Calu3 (cell line): ENCODE results near the gene CHKB. TPM values are rescaled to one million over a fixed set of nuclear protein-coding genes. Genes with fewer than 3 reads are reported as not detected.

ENCODE experiments used
- BruUV-seq: library from RNA; stranded (reverse); fragments of 400-500 nt; replicated peaks from 2 replicates; lab custom pipeline; 2021; lab: Mats Ljungman, UMichigan
- CTCF ChIA-PET: fragments of 300-600 bp; sonication (Branson Sonifier 250); formaldehyde crosslinking; loops from one replicate; lab custom pipeline; 2022; ENCODE audit warnings: antibody characterized with exemption; lab: Charles Lee
- DNase-seq: peaks from one replicate; pipeline ENCODE4 v3.0.0; 2022
- H3K27ac Mint-ChIP-seq: one replicate; pipeline ENCODE4 v1.8.0; 2022; ENCODE audit warnings: mixed read lengths; ENCODE audit not compliant: unreplicated experiment
- H3K27me3 Mint-ChIP-seq: one replicate; pipeline ENCODE4 v1.8.0; 2022; ENCODE audit warnings: mixed read lengths; ENCODE audit not compliant: unreplicated experiment
- H3K36me3 Mint-ChIP-seq: one replicate; pipeline ENCODE4 v1.8.0; 2022; ENCODE audit warnings: mild to moderate bottlenecking, moderate library complexity, mixed read lengths; ENCODE audit not compliant: insufficient read depth, unreplicated experiment
- H3K4me1 Mint-ChIP-seq: one replicate; pipeline ENCODE4 v1.8.0; 2022; ENCODE audit warnings: mild to moderate bottlenecking, low read depth, mixed read lengths; ENCODE audit not compliant: unreplicated experiment
- H3K4me3 Mint-ChIP-seq: one replicate; pipeline ENCODE4 v1.8.0; 2022; ENCODE audit warnings: mild to moderate bottlenecking, low read depth, moderate library complexity, mixed read lengths; ENCODE audit not compliant: unreplicated experiment
- H3K9me3 Mint-ChIP-seq: one replicate; pipeline ENCODE4 v1.8.0; 2022; ENCODE audit warnings: low read depth, mixed read lengths; ENCODE audit not compliant: unreplicated experiment
- intact Hi-C: fragments of 100-400 bp; cut with micrococcal nuclease; formaldehyde crosslinking; loops from one replicate; pipeline ENCODE4 v1.10.0; 2022; ENCODE audit not compliant: unreplicated experiment
- total RNA-seq: library from RNA; stranded (reverse); gene quantifications from 2 replicates; pipeline ENCODE4 v1.2.3, GENCODE V29; 2022
- TF ChIP-seq, protein P1 (sequence below): fragments of 200-600 bp; IDR thresholded peaks from one replicate; pipeline ENCODE4 v1.8.0; 2022; ENCODE audit warnings: antibody characterized with exemption; ENCODE audit not compliant: unreplicated experiment

Gene CHKB
- total RNA-seq, 1 experiment from 2014 or later: 80.9 TPM

DNA sequence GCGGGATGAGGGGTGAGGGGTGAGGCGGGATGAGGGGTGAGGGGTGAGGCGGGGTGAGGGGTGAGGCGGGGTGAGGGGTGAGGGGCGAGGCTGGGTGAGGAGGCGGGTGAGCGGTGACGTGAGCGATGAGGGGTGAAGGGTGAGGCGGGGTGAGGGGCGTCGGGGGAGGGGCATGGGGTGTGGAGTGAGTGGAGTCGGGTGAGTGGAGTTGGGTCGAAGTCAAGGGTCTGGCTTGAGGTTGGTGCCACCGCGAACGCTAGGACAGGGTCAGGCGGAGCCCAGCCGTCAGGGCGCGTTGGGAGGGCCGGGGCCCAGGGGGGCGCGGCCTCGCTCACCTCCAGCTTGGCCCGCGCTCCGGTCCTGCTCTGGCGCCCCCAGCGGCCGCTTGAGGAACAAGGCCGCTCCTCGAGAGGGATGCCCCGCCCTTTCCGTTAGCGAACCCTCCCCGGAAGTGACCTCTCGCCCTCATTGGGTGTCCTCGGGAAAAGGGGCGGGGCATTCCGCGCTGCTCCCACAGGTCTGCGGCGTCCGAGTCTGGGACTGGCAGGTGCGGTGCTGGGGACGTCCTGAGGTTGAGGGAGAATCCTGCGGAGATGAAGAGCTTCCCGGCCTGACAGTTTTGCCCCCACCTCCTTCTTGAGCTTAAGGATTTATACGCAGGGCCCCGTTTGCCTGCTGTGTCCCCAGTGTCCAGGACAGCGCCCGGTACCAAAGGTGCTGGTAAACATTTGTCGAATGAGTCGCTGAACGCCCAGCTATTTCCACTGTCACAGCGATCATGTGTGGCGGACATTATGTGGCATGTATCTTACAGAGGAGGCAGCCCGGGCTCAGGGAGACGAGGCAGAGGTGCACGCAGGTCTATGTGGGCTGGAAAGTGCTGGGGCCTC lies 19.9 kb downstream of the CHKB start, which contains the start of gene SYCE3:
TSS of gene SYCE3 (minus strand) at position 397 of the 890 bp plus-strand sequence. CDS start 6,514 bp downstream, outside the sequence.
- Mint-ChIP-seq H3K27me3 (no peaks in the 10 kb centered on the region), H3K4me3 (peak within 1 kb of the TSS; percentile 92), H3K27ac (peak within 1 kb of the TSS; percentile 80), H3K9me3 (no peaks in the 10 kb centered on the region), H3K4me1 (peaks cover 9% of the 10 kb centered on the region), H3K36me3 (peaks cover 22% of the 10 kb centered on the region)
- TF ChIP-seq, protein P1, sequence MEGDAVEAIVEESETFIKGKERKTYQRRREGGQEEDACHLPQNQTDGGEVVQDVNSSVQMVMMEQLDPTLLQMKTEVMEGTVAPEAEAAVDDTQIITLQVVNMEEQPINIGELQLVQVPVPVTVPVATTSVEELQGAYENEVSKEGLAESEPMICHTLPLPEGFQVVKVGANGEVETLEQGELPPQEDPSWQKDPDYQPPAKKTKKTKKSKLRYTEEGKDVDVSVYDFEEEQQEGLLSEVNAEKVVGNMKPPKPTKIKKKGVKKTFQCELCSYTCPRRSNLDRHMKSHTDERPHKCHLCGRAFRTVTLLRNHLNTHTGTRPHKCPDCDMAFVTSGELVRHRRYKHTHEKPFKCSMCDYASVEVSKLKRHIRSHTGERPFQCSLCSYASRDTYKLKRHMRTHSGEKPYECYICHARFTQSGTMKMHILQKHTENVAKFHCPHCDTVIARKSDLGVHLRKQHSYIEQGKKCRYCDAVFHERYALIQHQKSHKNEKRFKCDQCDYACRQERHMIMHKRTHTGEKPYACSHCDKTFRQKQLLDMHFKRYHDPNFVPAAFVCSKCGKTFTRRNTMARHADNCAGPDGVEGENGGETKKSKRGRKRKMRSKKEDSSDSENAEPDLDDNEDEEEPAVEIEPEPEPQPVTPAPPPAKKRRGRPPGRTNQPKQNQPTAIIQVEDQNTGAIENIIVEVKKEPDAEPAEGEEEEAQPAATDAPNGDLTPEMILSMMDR: peak; percentile 95
- peak; percentile 99 for DNase-seq
- CTCF ChIA-PET: interaction anchor here (0.6 to 2.2 kb wide), 9 partner anchors 11 to 65 kb away, joined by 3 to 19 read pairs (median 6); partner anchors contain the start of genes ARSA, KLHDC7B, LMF2 and NCAPH2
- intact Hi-C loops: no loop called here
- BruUV-seq: TSS peak; percentile 85

DNA sequence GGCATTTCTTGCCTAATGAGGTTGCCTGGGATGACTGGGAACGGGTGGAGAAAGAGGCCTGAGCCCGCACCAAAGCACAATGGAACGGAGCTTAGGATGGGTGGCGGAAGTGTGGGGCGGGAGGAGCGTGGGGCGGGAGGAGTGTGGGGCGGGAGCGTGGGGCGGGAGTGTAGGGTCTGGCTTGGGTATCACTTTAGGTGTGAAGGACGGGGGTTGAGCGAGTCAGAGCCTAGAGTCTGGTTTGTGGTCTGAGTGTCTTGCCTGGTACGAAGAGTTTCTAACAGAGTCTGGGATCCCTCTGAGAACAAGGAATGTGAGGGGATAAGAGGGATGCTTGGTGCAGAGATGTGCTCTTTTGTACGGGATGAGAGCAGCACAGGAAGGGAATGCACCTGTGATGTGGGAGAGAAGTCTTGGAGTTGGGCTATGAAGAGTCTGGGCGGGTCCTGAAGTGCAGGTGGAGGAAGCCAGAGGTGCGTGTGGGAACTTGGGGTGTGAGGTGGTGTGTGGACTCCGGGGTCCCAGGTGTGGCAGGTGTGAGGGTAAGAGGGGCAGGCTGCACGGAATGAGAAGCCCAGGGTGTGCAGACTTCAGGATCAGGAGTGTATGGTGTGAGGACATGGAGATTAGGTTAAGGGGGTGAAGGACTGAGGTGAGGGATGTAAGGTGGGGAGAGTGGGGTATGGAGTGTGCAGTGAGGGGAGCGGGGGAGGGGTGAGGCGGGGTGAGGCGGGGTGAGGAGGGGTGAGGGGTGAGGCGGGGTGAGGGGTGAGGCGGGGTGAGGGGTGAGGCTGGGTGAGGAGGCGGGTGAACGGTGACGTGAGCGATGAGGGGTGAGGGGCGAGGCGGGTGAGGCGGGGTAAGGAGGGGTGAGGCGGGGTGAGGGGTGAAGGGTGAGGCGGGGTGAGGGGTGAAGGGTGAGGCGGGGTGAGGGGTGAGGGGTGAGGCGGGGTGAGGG lies 21.0 kb downstream of the CHKB start:
- intact Hi-C loops: no loop called here
- Mint-ChIP-seq H3K36me3 (peaks cover 22% of the 10 kb centered on the region), H3K27ac (peak overlapping the region; percentile 75), H3K9me3 (no peaks in the 10 kb centered on the region), H3K4me1 (peaks cover 9% of the 10 kb centered on the region), H3K4me3 (peak overlapping the region; percentile 56), H3K27me3 (no peaks in the 10 kb centered on the region)
- DNase-seq: no peak
- BruUV-seq: no TSS peak
- TF ChIP-seq, protein P1: no peak
- CTCF ChIA-PET: no interaction called here

DNA sequence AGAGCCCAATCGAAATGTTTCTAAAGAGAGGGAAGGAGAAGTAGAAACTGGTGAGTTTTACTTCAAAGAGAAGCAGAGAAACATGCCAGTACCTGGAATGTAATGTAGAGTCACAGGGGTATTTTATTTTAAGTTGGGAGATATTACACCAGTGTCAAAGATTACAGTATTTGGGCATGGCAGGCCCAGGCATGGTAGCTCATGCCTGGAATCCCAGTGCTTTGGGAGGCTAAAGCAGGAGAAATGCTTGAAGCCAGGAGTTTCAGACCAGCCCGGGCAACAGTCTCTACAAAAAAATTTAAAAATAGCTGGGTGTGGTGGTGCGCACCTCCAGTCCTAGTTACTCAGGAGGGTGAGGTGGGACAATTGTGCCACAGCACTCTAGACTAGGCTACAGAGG lies 22.6 kb downstream of the CHKB start:
- no TSS peak for BruUV-seq
- CTCF ChIA-PET: interaction anchor here (0.5 kb wide), 2 partner anchors 33 to 56 kb away, joined by 4 to 9 read pairs; no protein-coding TSS in a partner anchor
- Mint-ChIP-seq H3K4me3 (no peak overlapping the region), H3K9me3 (no peaks in the 10 kb centered on the region), H3K4me1 (peaks cover 9% of the 10 kb centered on the region), H3K27me3 (no peaks in the 10 kb centered on the region), H3K36me3 (peaks cover 22% of the 10 kb centered on the region), H3K27ac (no peak overlapping the region)
- TF ChIP-seq, protein P1: no peak
- DNase-seq: no peak
- intact Hi-C loops: no loop called here

DNA sequence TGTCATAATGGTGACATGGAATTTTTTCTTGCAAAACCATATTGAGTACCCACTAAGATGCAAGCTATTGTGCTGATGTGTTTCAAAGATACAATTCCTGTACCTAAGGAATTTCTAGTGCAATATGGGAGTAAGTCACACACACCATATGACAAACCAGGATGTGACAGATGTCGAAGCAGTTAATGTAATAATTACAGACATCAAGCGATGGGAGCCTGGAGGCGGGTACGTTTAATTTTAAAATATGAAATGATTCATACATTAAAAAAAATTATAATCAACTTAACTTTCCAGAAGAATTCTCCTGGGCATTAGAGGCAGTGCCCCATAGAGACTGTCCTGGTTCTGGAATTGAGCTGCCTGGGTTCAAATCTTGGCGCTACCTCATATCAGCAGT lies 25.9 kb downstream of the CHKB start:
- Mint-ChIP-seq H3K4me3 (no peak overlapping the region), H3K27ac (no peak overlapping the region), H3K9me3 (no peaks in the 10 kb centered on the region), H3K4me1 (peaks cover 6% of the 10 kb centered on the region), H3K36me3 (peaks cover 7% of the 10 kb centered on the region), H3K27me3 (no peaks in the 10 kb centered on the region)
- CTCF ChIA-PET: no interaction called here
- DNase-seq: no peak
- no TSS peak for BruUV-seq
- TF ChIP-seq, protein P1: no peak
- intact Hi-C loops: no loop called here
